GM18868 (cell line): ENCODE measurements around the gene SHE.
"Not testable (repeated sequence)": the region's sequence is repeated elsewhere in the genome, so short reads cannot be mapped to it uniquely, and the experiment has no call there.

Experiments
- ATAC-seq: cut with Tn5 transposase; IDR thresholded peaks from one replicate; pipeline ENCODE4 v1.9.1; 2021; ENCODE audit warnings: mild to moderate bottlenecking, moderate library complexity; ENCODE audit not compliant: unreplicated experiment

Gene SHE

GRCh38 chr1:154517661-154518060, 15.4 kb upstream of the SHE start:
- ATAC-seq = no peak

GRCh38 chr1:154514066-154514553, 11.9 kb upstream of the SHE start:
- ATAC-seq = no peak

GRCh38 chr1:154512760-154513159, 10.5 kb upstream of the SHE start:
- no peak for ATAC-seq

- no peak for ATAC-seq
These were observed 1.7 kb upstream of the SHE start for GRCh38 chr1:154503898-154504297.

- no peak for ATAC-seq
These were observed 518 bp upstream of the SHE start for GRCh38 chr1:154502744-154503115.

GRCh38 chr1:154501423-154502065, 668 bp downstream of the SHE start:
- ATAC-seq = no peak

GRCh38 chr1:154500533-154500932, 1.7 kb downstream of the SHE start:
- no peak for ATAC-seq

GRCh38 chr1:154499446-154499845, 2.8 kb downstream of the SHE start:
- no peak for ATAC-seq

- ATAC-seq = no peak
These were observed 5.0 kb downstream of the SHE start for GRCh38 chr1:154497026-154497806.

GRCh38 chr1:154496383-154496782, 5.8 kb downstream of the SHE start:
- no peak for ATAC-seq

- no peak for ATAC-seq
These were observed 6.5 kb downstream of the SHE start for GRCh38 chr1:154495496-154496273.

- no peak for ATAC-seq
These were observed 8.9 kb downstream of the SHE start for GRCh38 chr1:154493276-154493675.

- ATAC-seq = peak; percentile 60
These were observed 10.1 kb downstream of the SHE start for GRCh38 chr1:154492115-154492514.

GRCh38 chr1:154490317-154490716, 11.9 kb downstream of the SHE start:
- no peak for ATAC-seq

GRCh38 chr1:154489695-154490274, 12.4 kb downstream of the SHE start:
- ATAC-seq = no peak

GRCh38 chr1:154488922-154489321, 13.3 kb downstream of the SHE start:
- ATAC-seq = no peak

- not testable (repeated sequence) for ATAC-seq
These were observed 15.5 kb downstream of the SHE start for GRCh38 chr1:154486756-154487155.

- no peak for ATAC-seq
These were observed 16.2 kb downstream of the SHE start for GRCh38 chr1:154485910-154486496.

GRCh38 chr1:154485106-154485505, 17.1 kb downstream of the SHE start:
- no peak for ATAC-seq

- ATAC-seq = no peak
These were observed 18.0 kb downstream of the SHE start for GRCh38 chr1:154483941-154484803.
